Esophagus muscularis mucosa (tissue), 4 donors: Measurements from ENCODE around the gene SDC4. TPM values are rescaled to one million over a fixed set of nuclear protein-coding genes. Genes with fewer than 3 reads are reported as not detected.

Source experiments
- DNase-seq: peaks from one replicate; pipeline ENCODE4 v3.0.0-alpha.2; 2017; ENCODE audit errors: extremely low spot score
- H3K27ac ChIP-seq, 4 donors: fragments of 200-600 bp; sonication (generic); replicated peaks in 1 of 4; 1 replicate in 3 of 4; 2 replicates in 1 of 4; pipeline ENCODE4 v1.5.1; 2016 to 2019; ENCODE audit warnings: mild to moderate bottlenecking in 1 of 4
- H3K27me3 ChIP-seq, 4 donors: fragments of 200-600 bp; sonication (generic); one replicate each; pipeline versions ENCODE4 v1.5.1 to v1.6.0; 2016 to 2019
- H3K36me3 ChIP-seq, 4 donors: fragments of 200-600 bp; sonication (generic); one replicate each; pipeline ENCODE4 v1.5.1; 2016 to 2019
- H3K4me1 ChIP-seq, 4 donors: fragments of 200-600 bp; sonication (generic); one replicate each; pipeline ENCODE4 v1.5.1; 2016 to 2019
- H3K4me3 ChIP-seq, 4 donors: fragments of 200-600 bp; sonication (generic); 1 replicate in 2 of 4; 2 replicates in 2 of 4; pipeline ENCODE4 v1.5.1; 2016 to 2019; ENCODE audit warnings: mild to moderate bottlenecking in 4 of 4, moderate library complexity in 1 of 4
- H3K9me3 ChIP-seq, 4 donors: fragments of 200-600 bp; sonication (generic); 1 replicate in 3 of 4; 2 replicates in 1 of 4; pipeline ENCODE4 v1.5.1; 2016 to 2019
- CTCF ChIP-seq, 3 experiments: fragments of 200-600 bp in 2 of 3; fragments of 450-650 bp in 1 of 3; sonication (generic) in 2 of 3; IDR thresholded peaks; one replicate each; pipeline ENCODE4 v1.5.1; 2017 to 2019; ENCODE audit warnings: antibody characterized with exemption in 3 of 3, mild to moderate bottlenecking in 2 of 3, moderate library complexity in 1 of 3
- EP300 ChIP-seq: sonication (generic); formaldehyde crosslinking; IDR thresholded peaks from one replicate; pipeline ENCODE4 v1.6.1; 2017; ENCODE audit warnings: antibody characterized with exemption
- POLR2A ChIP-seq: fragments of 450-650 bp; IDR thresholded peaks from one replicate; pipeline ENCODE4 v1.6.1; 2017; ENCODE audit warnings: antibody characterized with exemption, moderate library complexity, mild to moderate bottlenecking, low read depth
- POLR2AphosphoS5 ChIP-seq, 2 donors: sonication (generic); formaldehyde crosslinking; IDR thresholded peaks; one replicate each; pipeline ENCODE4 v1.6.1; 2017; ENCODE audit warnings: antibody characterized with exemption in 2 of 2
- WGBS: methylation state at CpG from one replicate; pipeline ENCODE4 v1.1.5; 2018; 5-methylcytosine and 5-hydroxymethylcytosine counted together
- intact Hi-C: fragments of 100-400 bp; cut with DNase I; formaldehyde crosslinking; loops from one replicate; pipeline ENCODE4 v1.15.1; 2023
- total RNA-seq, 4 donors: library from RNA; depleted of rRNA; stranded (reverse); fragments of >200 nt; gene quantifications; one replicate each; pipeline versions ENCODE4 v1.1.0 to v1.2.1, GENCODE V29; 2016

Gene SDC4
- total RNA-seq, 4 donors from 2014 or later, result 61.9 to 177 (median 72.2) TPM

GRCh38 chr20:45391559-45391958 is 43.3 kb upstream of the SDC4 start:
- DNase-seq, result no peak
- TF ChIP-seq CTCF (IDR thresholded peaks at IDR 0.05) (no peak), POLR2AphosphoS5 (IDR thresholded peaks at IDR 0.05) (no peak), POLR2A (no peak), EP300 (no peak)
- no peaks in the 10 kb centered on the region for H3K9me3 ChIP-seq
- H3K4me3 ChIP-seq, result no peak overlapping the region
- H3K27me3 ChIP-seq, result no peaks in the 10 kb centered on the region
- H3K4me1 ChIP-seq, result no peaks in the 10 kb centered on the region
- intact Hi-C loops, result no loop called here
- peaks cover 0 to 10% (median 0%) of the 10 kb centered on the region in 4 donors for H3K36me3 ChIP-seq
- WGBS, result 69% methylated on average over 2 of the region's 2 CpGs
- H3K27ac ChIP-seq, result no peak overlapping the region

- no peaks in the 10 kb centered on the region for H3K4me1 ChIP-seq
- 97% methylated on average over 2 of the region's 2 CpGs for WGBS
- peaks cover 0 to 10% (median 0%) of the 10 kb centered on the region in 4 donors for H3K36me3 ChIP-seq
- no peaks in the 10 kb centered on the region for H3K27me3 ChIP-seq
- intact Hi-C loops, result no loop called here
- no peaks in the 10 kb centered on the region for H3K9me3 ChIP-seq
- DNase-seq, result no peak
- TF ChIP-seq POLR2AphosphoS5 (IDR thresholded peaks at IDR 0.05) (no peak), POLR2A (no peak), EP300 (no peak), CTCF (IDR thresholded peaks at IDR 0.05) (no peak)
- H3K27ac ChIP-seq, result no peak overlapping the region
- H3K4me3 ChIP-seq, result no peak overlapping the region
Measured at GRCh38 chr20:45390931-45391330, 42.7 kb upstream of the SDC4 start.

GRCh38 chr20:45387274-45387673 is 39.0 kb upstream of the SDC4 start:
- Histone ChIP-seq H3K4me1 (no peaks in the 10 kb centered on the region), H3K36me3 (no peaks in the 10 kb centered on the region), H3K27me3 (no peaks in the 10 kb centered on the region), H3K27ac (no peak overlapping the region), H3K4me3 (no peak overlapping the region), H3K9me3 (no peaks in the 10 kb centered on the region)
- WGBS, result 100% methylated on average over 1 of the region's 1 CpG
- DNase-seq, result no peak
- intact Hi-C loops, result no loop called here
- TF ChIP-seq POLR2AphosphoS5 (IDR thresholded peaks at IDR 0.05), result no peak
- TF ChIP-seq CTCF (IDR thresholded peaks at IDR 0.05), result no peak
- no peak for TF ChIP-seq POLR2A
- no peak for TF ChIP-seq EP300

- DNase-seq, result peak; percentile 60
- no peak for TF ChIP-seq POLR2A
- intact Hi-C loops, result no loop called here
- no peaks in the 10 kb centered on the region for H3K27me3 ChIP-seq
- no peak within 1 kb of the TSS for H3K4me3 ChIP-seq
- H3K9me3 ChIP-seq, result no peaks in the 10 kb centered on the region
- 94% methylated on average over 1 of the region's 1 CpG for WGBS
- peaks cover 0 to 12% (median 4%) of the 10 kb centered on the region in 4 donors for H3K36me3 ChIP-seq
- H3K4me1 ChIP-seq, result peaks cover 6 to 11% (median 10%) of the 10 kb centered on the region in 4 donors
- no peak within 1 kb of the TSS for H3K27ac ChIP-seq
Measured at GRCh38 chr20:45378191-45378590, 30.0 kb upstream of the SDC4 start, which contains the start of gene TP53TG5. TSS of gene TP53TG5 (minus strand) at chr20:45378325. CDS start at chr20:45378236, 89 bp downstream.

- intact Hi-C loops, result no loop called here
- WGBS, result 95% methylated on average over 9 of the region's 11 CpGs
- TF ChIP-seq EP300 (no peak), CTCF (IDR thresholded peaks at IDR 0.05) (no peak), POLR2A (no peak), POLR2AphosphoS5 (IDR thresholded peaks at IDR 0.05) (no peak)
- Histone ChIP-seq H3K27ac (no peak overlapping the region), H3K4me3 (no peak overlapping the region), H3K9me3 (no peaks in the 10 kb centered on the region), H3K27me3 (no peaks in the 10 kb centered on the region), H3K4me1 (peaks cover 16 to 21% (median 19%) of the 10 kb centered on the region in 4 donors), H3K36me3 (peaks cover 0 to 12% (median 4%) of the 10 kb centered on the region in 4 donors)
- DNase-seq, result peak; percentile 55
Measured at GRCh38 chr20:45377269-45377668, 29.0 kb upstream of the SDC4 start.
